ENCODE measurements around the gene KMT2B.
"Not testable (repeated sequence)": the region's sequence is repeated elsewhere in the genome, so short reads cannot be mapped to it uniquely, and the experiment has no call there.

KMT2B gene

DNA sequence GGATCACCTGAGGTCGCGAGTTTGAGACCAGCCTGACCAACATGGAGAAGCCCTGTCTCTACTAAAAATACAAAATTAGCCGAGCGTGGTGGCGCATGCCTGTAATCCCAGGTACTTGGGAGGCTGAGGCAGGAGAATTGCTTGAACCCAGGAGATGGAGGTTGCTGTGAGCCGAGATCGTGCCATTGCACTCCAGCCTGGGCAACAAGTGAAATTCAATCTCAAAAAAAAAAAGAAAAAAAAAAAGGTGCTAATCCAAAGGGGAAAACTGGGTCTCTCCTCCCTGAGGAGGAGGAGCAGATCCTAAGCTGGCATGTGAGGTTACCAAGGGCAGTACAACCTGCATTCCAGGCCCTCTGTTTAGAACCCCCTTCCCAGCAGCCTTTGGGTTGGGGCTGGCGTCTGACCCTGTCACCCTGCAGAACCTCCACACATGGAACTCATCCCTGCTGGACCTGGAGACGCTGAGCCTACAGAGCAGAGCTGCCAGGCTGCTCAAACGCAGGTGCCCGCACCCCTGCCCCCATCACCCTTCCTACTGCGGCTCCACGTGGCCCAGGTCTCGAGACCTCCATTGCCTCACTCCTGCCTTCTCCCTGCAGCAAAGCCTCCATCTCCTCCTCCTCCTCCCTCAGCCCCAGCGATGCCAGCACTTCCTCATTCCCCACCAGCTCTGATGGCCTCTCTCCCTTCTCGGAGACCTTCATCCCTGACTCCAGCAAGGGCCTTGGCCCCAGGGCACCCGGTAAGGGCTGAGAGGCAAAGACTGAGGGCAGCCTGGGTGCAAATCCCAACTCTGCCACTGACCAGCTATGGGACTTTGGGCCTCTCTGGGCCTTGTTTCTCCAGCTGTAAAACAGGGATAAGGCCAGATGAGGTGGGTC lies 46.9 kb downstream of the KMT2B start:
- H3K4me3 Mint-ChIP-seq: no peak overlapping the region
- peaks cover under 1% of the 10 kb centered on the region for H3K4me1 Mint-ChIP-seq (ENCODE audit: low read depth)
- no peaks in the 10 kb centered on the region for H3K9me3 Mint-ChIP-seq
- H3K27me3 Mint-ChIP-seq: no peaks in the 10 kb centered on the region
- peaks cover 22% of the 10 kb centered on the region for H3K36me3 Mint-ChIP-seq (ENCODE audit: low read depth)
- no peak overlapping the region for H3K27ac Mint-ChIP-seq

DNA sequence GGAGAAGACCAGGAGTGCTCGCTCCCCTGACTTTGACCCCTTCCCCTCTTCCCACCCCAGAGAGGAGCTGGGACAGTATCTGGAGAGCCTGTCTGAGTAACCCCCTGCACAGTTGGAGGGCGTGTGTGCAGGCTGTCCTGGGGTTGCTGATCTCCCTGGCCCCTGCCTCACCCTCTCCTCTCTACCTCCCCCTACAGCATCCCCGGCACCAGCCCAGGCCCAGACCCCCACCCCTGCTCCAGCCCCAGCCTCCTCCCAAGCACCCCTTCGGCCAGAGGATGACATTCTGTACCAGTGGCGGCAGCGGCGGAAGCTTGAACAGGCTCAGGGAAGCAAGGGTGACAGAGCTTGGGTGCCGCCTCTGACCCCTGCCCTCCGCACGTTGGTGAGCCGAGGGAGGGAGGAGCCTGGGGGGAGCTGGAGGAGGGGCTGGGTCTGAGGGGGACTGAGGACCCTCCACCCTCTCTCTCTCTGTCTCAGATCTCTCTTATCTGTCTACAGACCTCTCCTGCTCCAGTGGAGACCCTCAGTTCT lies 48.8 kb downstream of the KMT2B start:
- H3K9me3 Mint-ChIP-seq: no peaks in the 10 kb centered on the region
- peaks cover 18% of the 10 kb centered on the region for H3K36me3 Mint-ChIP-seq (ENCODE audit: low read depth)
- H3K27ac Mint-ChIP-seq: no peak overlapping the region
- H3K27me3 Mint-ChIP-seq: no peaks in the 10 kb centered on the region
- H3K4me1 Mint-ChIP-seq (ENCODE audit: low read depth): no peaks in the 10 kb centered on the region
- no peak overlapping the region for H3K4me3 Mint-ChIP-seq

DNA sequence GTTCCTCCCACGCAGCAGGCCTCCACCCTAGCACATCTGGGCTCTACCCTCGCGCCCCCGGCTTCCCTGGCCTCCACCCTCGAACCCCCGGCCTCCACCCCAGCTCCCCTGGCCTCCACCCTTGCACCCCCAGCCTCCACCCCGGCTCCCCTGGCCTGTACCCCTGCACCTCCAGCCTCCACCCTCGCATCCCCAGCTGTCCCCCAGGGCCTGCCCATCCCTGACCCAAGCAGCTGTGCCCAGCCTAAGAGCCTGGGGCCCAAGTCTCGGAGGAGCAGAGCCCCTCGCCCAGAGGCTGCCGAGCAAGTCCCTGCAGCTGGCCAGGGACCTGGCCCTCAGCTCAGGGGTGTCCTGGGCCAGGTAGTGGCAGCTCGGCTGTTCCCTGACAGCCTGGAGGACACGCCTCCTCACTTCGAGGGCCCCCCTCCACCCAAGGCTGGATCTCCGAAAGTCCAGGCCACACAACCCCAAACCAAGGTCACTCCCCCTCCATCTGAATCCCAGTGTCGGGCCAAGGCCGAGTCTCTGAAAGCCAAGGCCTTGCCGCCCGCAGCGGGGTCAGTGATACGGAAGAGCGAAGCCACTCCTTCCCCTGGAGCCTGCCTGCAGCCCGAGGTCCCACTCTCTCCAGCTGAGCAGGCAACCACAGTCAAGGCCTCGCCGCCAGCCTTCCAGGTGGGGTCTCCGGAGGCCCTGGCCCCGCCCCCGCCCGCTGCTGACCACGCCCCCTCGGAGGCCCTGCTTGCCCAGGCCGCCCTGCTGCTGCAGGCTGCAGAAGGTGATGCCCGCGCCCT lies 49.7 kb downstream of the KMT2B start:
- Mint-ChIP-seq H3K36me3 (ENCODE audit: low read depth) (peaks cover 12% of the 10 kb centered on the region), H3K4me3 (no peak overlapping the region), H3K4me1 (ENCODE audit: low read depth) (no peaks in the 10 kb centered on the region), H3K9me3 (no peaks in the 10 kb centered on the region), H3K27me3 (no peaks in the 10 kb centered on the region), H3K27ac (no peak overlapping the region)

DNA sequence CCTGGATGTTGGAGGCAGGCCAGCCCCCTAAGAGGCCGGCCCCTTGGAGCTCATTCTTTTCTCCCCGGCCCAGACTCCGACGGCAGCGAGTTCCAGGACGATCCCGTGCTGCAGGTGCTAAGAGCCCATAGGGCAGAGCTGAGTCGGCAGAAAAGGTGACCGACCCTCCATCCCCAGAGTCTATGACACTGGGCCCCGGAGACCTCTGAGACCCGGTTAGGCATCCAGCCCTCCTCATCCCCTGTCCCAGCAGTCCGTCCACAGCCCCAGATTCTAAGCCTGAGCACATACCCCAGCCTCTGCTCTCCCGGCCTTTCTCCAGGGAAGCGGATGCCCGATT lies 50.2 kb downstream of the KMT2B start:
- peaks cover 12% of the 10 kb centered on the region for H3K36me3 Mint-ChIP-seq (ENCODE audit: low read depth)

DNA sequence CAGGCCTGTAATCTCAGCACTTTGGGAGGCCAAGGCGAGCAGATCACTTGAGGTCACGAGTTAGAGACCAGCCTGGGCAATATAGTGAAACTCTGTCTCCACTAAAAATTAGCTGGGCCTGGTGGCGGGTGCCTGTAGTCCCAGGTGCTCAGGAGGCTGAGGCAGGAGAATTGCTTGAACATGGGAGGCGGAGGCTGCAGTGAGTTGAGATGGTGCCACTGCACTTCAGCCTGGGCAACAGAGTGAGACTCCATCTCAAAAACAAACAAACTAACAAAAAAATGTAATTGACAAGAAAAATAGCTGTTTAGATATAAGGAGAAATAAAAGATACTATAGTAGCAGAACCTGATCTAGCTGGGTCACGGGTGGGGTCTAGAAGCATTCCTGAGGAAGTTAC lies 54.6 kb downstream of the KMT2B start:
- not testable (repeated sequence) for H3K4me3 Mint-ChIP-seq; H3K36me3 Mint-ChIP-seq (ENCODE audit: low read depth); H3K27me3 Mint-ChIP-seq; H3K27ac Mint-ChIP-seq; H3K9me3 Mint-ChIP-seq
- peaks cover 15% of the 10 kb centered on the region for H3K4me1 Mint-ChIP-seq (ENCODE audit: low read depth)

More for the DNA sequence above, 50.2 kb downstream of the KMT2B start:
- Mint-ChIP-seq H3K4me3 (no peak overlapping the region), H3K27me3 (no peaks in the 10 kb centered on the region), H3K4me1 (ENCODE audit: low read depth) (no peaks in the 10 kb centered on the region), H3K27ac (no peak overlapping the region), H3K9me3 (no peaks in the 10 kb centered on the region)

DNA sequence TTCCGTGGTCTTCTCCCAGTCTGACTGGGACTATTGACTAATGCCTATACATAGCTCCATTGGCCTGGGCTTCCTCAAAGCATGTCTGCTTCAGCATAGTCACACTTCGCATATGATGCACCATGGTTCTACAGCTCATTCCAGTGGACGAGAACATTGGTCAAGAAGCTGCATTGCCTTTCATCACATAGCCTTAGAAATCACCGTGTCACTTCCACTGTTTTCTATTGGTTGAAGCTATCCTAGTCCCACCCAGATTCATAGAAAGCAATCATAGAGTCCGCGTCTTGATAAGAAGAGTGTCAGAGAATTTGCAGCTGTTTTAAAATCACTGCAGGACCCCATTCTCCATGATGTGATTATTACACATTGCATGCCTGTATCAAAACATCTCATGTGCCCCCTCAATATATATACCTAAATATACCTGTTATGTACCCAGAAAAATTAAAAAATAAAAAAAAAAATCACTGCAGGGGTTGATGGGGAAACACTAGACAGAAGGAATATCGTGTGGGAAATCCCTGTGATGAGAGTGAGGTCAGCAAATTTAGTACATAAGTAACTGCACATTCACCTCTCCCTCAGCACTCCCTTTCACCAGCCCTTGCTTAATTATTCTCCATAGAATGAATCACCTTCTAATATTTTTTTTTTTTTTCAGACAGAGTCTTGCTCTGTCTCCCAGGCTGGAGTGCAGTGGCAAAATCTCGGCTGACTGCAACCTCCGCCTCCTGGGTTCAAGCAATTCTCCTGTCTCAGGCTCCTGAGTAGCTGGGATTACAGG lies 55.4 kb downstream of the KMT2B start:
- Mint-ChIP-seq H3K27ac (no peak overlapping the region), H3K9me3 (no peaks in the 10 kb centered on the region), H3K4me1 (ENCODE audit: low read depth) (peaks cover 15% of the 10 kb centered on the region), H3K27me3 (no peaks in the 10 kb centered on the region), H3K36me3 (ENCODE audit: low read depth) (peaks cover 4% of the 10 kb centered on the region), H3K4me3 (no peak overlapping the region)

DNA sequence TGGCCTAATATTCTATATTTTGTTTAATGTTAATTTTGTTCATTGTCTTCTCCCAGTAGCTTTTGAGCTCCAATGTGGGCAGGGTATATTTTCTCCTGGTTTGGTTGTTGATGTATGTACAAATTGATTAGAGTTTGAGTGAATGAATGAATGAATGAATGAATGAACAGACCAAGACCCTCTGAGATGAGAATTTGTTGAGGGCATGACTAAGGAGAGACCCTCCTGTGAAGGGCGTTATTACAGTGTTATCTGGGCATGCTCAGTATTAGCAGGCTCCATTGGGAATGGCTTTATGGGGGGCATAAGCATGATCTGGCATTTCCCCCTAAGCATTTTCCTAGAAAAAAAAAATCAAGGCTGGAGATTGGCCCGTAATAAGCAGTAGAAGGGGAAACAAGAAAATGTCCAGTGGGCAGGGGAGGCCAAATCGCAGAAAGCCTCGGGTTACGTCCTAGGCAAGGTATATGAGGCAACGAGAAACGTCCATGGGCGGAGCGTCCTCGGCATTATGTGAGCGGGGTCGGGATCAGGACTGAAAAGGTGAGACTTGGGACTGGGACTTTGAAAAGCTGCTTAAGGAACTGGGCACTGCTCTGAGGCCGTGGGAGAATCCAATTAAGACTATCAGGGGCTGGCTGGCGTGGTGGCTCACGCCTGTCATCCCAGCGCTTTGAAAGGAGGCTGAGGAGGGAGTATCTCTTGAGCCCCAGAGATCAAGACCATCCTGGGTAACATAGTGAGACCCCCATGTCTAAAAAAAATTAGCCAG lies 56.7 kb downstream of the KMT2B start:
- H3K9me3 Mint-ChIP-seq: no peaks in the 10 kb centered on the region
- peaks cover 15% of the 10 kb centered on the region for H3K4me1 Mint-ChIP-seq (ENCODE audit: low read depth)
- no peaks in the 10 kb centered on the region for H3K36me3 Mint-ChIP-seq (ENCODE audit: low read depth)
- peak overlapping the region; percentile 79 for H3K4me3 Mint-ChIP-seq
- no peak overlapping the region for H3K27ac Mint-ChIP-seq
- H3K27me3 Mint-ChIP-seq: no peaks in the 10 kb centered on the region

DNA sequence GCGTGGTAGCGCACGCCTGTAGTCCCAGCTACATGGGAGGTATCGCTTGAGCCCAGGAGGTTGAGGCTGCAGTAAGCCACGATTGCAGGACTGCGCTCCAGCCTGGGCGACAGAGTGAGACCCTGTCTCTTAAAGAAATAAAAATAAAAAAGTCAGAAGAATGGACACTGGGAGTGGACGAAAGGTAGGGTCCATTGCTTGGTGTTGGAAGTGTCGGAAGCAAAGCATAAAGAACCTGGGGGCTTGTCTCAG lies 57.2 kb downstream of the KMT2B start:
- Mint-ChIP-seq H3K9me3 (no peaks in the 10 kb centered on the region), H3K27me3 (no peaks in the 10 kb centered on the region), H3K36me3 (ENCODE audit: low read depth) (no peaks in the 10 kb centered on the region), H3K27ac (no peak overlapping the region), H3K4me3 (peak overlapping the region; percentile 79), H3K4me1 (ENCODE audit: low read depth) (peaks cover 15% of the 10 kb centered on the region)

DNA sequence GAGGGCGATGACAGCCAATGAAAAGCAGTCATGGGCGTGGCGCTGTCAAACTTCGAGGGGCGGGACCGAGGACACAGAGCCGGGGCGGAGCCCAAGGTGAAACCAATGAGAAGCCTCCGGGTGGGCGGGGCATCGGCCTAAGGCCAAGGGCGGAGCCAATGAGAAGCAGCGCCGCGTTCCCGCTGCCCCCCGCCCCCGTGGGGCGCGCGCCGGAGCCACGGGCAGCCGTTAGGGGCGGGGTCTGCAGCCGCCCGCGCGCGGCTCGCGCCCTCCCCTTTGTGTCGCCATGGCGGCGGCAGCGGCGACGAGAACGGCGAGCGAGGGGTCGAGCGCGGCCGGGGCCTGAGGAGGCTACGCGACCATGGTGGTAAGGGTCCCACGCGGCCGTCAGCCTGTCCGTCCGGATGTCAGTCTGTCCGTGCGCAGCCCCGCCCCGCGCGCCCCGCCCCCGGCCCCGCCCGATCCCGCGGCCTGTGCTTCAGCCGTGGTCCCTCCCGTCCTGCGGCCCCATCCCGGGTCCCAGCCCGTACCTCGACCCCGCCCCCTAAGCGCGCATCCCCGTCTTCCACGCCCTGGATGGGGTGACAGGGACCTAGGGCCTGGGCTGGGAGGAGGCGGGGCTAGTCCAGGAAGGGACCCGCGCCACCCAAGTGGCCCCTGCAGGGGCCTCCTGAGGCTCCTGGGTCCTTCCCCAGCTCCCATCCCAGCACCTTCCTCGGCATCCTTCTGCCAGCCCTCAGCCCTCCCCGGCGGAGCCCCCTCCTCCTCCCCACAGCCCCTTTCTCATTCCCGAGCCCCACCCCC lies 57.7 kb downstream of the KMT2B start, which contains the start of gene ARHGAP33:
Gene ARHGAP33 (plus strand): TSS at position 267 of the 804 bp plus-strand sequence. CDS start 95 bp downstream, at position 362.
- H3K27me3 Mint-ChIP-seq: no peaks in the 10 kb centered on the region
- peak within 1 kb of the TSS; percentile 79 for H3K4me3 Mint-ChIP-seq
- no peak within 1 kb of the TSS for H3K27ac Mint-ChIP-seq
- H3K9me3 Mint-ChIP-seq: no peaks in the 10 kb centered on the region
- no peaks in the 10 kb centered on the region for H3K36me3 Mint-ChIP-seq (ENCODE audit: low read depth)
- peaks cover 15% of the 10 kb centered on the region for H3K4me1 Mint-ChIP-seq (ENCODE audit: low read depth)

DNA sequence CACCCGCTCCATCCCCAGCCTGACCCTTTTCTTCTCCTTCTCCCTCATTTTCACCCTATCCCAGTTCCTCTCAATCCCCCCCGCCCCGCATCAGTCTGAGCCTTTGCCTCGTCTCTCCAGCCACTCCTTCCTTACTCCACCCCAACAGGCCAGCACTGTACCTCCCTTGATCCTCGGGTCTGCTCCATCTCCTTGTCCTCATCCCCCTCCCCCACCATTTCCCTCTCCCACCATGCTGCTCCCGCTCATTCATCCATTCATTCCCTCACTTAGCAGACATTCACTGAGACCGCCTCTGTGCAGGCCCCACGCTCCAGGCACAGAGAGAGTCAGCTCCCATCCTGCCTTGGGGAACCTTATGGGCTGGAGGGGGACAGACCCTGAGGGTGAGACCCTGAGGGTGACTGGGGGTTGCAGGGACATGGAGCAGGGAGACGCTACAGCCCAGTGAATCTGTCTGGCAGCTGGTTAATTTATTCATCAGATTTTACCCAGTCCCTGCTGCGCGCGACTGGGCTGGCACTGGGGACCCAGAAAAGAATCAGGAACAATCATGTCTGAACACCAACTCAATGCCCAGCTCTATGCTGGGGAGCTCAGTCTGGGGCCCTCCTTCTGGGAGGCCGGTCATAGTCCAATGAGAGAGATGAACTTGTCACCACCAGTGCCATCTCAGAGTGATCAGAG lies 58.4 kb downstream of the KMT2B start:
- Mint-ChIP-seq H3K4me3 (peak overlapping the region; percentile 79), H3K9me3 (no peaks in the 10 kb centered on the region), H3K27me3 (no peaks in the 10 kb centered on the region), H3K4me1 (ENCODE audit: low read depth) (peaks cover 15% of the 10 kb centered on the region), H3K27ac (no peak overlapping the region), H3K36me3 (ENCODE audit: low read depth) (no peaks in the 10 kb centered on the region)

DNA sequence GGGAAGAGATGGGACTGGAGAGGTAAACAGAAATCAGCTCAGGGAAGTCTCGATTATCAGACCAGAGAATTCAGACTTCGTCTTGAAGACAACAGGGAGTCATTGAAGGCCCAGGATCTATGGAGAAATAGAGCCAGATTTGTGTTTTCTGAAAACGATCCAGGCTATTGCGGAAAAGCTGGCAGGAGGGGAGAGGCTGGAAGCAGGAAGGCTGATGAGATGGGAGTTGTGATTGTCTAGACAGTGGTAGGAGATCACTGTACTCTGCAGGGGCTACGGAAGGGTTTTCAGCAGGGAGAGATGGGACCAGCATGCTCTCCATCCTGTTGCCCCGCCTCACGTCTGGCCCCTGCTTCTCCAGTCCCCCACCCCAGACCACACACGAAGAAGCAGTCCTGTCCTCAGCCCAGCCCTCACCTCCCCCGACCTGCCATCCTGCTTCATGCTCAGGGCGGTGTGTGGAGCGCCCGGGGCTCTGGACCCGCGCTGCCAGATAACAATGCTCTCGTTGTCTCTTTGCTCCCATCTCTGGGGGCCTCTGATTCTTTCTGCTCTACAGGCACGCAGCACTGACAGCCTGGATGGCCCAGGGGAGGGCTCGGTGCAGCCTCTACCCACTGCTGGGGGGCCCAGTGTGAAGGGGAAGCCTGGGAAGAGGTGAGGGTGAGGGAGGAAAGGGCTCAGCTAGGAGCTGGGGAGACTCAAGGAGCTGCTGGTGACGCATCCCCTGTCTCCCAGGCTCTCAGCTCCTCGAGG lies 59.5 kb downstream of the KMT2B start:
- Mint-ChIP-seq H3K9me3 (no peaks in the 10 kb centered on the region), H3K4me3 (peak overlapping the region; percentile 79), H3K36me3 (ENCODE audit: low read depth) (no peaks in the 10 kb centered on the region), H3K4me1 (ENCODE audit: low read depth) (peaks cover 15% of the 10 kb centered on the region), H3K27me3 (no peaks in the 10 kb centered on the region), H3K27ac (no peak overlapping the region)

DNA sequence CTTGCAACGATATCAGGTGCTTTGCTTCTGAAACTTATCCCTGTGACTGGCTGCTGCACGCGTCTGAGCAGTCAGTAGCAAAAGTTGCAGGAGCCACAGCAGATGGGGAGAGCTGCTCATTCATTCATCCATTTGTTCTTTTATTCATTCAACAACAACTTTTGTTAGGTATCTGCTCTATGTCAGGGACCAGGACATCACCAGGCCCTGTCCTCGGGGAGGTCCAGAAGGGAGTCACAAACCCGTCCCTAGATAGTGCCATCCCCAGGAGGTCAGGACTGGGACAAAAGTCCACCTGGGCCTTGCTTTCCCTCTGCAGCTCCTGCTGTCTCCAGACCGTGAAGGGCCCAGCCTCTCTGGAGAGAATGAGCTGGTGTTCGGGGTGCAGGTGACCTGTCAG lies 60.2 kb downstream of the KMT2B start:
- Mint-ChIP-seq H3K27me3 (no peaks in the 10 kb centered on the region), H3K4me3 (no peak overlapping the region), H3K36me3 (ENCODE audit: low read depth) (no peaks in the 10 kb centered on the region), H3K4me1 (ENCODE audit: low read depth) (peaks cover 15% of the 10 kb centered on the region), H3K27ac (no peak overlapping the region), H3K9me3 (no peaks in the 10 kb centered on the region)

DNA sequence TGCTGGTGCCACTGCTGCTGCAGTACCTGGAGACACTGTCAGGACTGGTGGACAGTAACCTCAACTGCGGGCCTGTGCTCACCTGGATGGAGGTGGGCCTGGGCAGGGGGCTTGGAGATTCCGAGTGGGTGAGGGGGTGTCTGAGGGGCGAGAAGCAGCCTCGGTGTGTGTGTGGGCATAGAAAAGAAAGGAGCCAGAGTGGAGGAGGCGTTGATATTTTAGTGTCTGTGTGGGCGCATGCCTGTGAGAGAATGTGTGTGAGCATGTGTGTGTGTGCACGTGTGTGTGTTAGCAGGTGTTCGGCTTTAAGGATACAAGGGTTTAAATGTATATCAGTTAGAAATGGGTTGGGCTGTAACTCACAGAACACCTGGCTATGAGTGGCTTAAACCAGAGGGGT lies 61.2 kb downstream of the KMT2B start:
- no peaks in the 10 kb centered on the region for H3K27me3 Mint-ChIP-seq
- no peak overlapping the region for H3K4me3 Mint-ChIP-seq
- H3K27ac Mint-ChIP-seq: no peak overlapping the region
- no peaks in the 10 kb centered on the region for H3K36me3 Mint-ChIP-seq (ENCODE audit: low read depth)
- peaks cover 15% of the 10 kb centered on the region for H3K4me1 Mint-ChIP-seq (ENCODE audit: low read depth)
- no peaks in the 10 kb centered on the region for H3K9me3 Mint-ChIP-seq

Data from stimulated activated naive CD8-positive, alpha-beta T cell treated with anti-CD3 and anti-CD28 coated beads, Interleukin-15, Interleukin-2, amounts not matched to agents 100 ng/mL and 50 ng/mL, for 24 hours (primary cell).